ENCODE measurements around the gene NLRX1. TPM values are rescaled to one million over a fixed set of nuclear protein-coding genes. Genes with fewer than 3 reads are reported as not detected.

NLRX1 gene
- total and polyA plus RNA-seq, 10 of the 15 experiments (the other 5 are each of a cell fraction or from before 2014, with no cell fraction given): 0.85 to 18.5 (median 10.0) TPM

DNA sequence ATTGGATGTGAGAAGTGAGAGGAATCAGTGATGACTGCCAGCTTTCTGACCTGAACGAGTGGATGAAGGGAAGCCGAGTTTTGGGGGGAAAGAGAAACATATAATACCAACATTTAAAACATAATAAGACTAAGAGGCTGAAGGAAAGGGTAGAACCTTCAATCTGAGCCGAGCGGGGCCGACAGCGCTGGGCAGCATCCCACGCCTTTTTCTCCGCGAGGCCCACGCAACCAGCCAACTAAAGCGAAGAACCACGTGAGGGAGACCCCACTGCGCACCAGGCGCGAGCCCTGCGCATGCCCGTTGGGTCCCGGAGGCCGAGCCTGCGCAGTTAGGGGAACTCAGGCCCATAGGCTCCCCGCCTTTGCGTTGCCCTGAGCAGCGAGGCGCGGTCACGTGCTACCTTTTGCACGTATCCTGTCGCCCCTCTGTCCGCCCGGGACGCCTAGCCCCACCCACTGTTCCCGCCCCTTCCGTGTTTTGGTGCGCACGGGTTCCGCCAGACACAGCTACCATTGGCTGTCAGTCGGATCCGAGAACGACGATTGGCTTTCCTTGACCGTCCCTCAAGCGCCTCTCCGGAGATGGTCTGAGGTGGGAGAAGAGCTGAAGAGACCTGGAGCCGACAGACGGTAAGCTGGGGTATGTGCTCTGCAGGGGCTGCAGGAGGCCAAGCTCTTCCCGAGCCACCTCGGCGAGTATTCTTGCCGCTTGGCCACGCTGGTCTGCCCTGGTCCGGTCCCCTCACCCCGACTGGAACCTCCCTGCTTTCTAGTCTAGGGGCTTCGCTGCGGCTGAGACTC, 47.3 kb upstream of the NLRX1 start, which contains the start of gene HINFP (continued):
- TF ChIP-seq MYC (IDR thresholded peaks at IDR 0.05; ENCODE audit: insufficient read depth, insufficient read length, insufficient replicate concordance, low read length, severe bottlenecking) (no peak), RUNX3 (IDR thresholded peaks at IDR 0.05; ENCODE audit: low read length) (no peak; the same call in 1 of the 2 replicates), NR2C1 (IDR thresholded peaks at IDR 0.05) (no peak), NR2F1 (conservative IDR thresholded peaks at IDR 0.05) (no peak), CBX3 (IDR thresholded peaks at IDR 0.05; ENCODE audit: borderline replicate concordance, low read depth) (no peak), MTA3 (IDR thresholded peaks at IDR 0.05; ENCODE audit: borderline replicate concordance, low read length) (no peak), EZH2 (IDR thresholded peaks at IDR 0.05; ENCODE audit: borderline replicate concordance, control insufficient read depth, low read depth, low read length) (no peak), IKZF1 (conservative IDR thresholded peaks at IDR 0.05) (peak; percentile 98), JUND (IDR thresholded peaks at IDR 0.05; ENCODE audit: low read depth, low read length) (no peak), LARP7 (IDR thresholded peaks at IDR 0.05) (no peak; the same call in 1 of the 2 replicates), CHD1 (IDR thresholded peaks at IDR 0.05; ENCODE audit: low read depth, low read length) (no peak), PML (IDR thresholded peaks at IDR 0.05; ENCODE audit: low read length) (no peak), SPI1 (IDR thresholded peaks at IDR 0.05; ENCODE audit: borderline replicate concordance, insufficient read depth, low read depth, low read length) (peak; percentile 17; the same call in 1 of the 2 replicates)
- TF ChIP-seq, protein P1, sequence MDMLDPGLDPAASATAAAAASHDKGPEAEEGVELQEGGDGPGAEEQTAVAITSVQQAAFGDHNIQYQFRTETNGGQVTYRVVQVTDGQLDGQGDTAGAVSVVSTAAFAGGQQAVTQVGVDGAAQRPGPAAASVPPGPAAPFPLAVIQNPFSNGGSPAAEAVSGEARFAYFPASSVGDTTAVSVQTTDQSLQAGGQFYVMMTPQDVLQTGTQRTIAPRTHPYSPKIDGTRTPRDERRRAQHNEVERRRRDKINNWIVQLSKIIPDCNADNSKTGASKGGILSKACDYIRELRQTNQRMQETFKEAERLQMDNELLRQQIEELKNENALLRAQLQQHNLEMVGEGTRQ (IDR thresholded peaks at IDR 0.05; ENCODE audit: borderline replicate concordance, low read depth, low read length): peak; percentile 93
- TF ChIP-seq, protein P2, sequence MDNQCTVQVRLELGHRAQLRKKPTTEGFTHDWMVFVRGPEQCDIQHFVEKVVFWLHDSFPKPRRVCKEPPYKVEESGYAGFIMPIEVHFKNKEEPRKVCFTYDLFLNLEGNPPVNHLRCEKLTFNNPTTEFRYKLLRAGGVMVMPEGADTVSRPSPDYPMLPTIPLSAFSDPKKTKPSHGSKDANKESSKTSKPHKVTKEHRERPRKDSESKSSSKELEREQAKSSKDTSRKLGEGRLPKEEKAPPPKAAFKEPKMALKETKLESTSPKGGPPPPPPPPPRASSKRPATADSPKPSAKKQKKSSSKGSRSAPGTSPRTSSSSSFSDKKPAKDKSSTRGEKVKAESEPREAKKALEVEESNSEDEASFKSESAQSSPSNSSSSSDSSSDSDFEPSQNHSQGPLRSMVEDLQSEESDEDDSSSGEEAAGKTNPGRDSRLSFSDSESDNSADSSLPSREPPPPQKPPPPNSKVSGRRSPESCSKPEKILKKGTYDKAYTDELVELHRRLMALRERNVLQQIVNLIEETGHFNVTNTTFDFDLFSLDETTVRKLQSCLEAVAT (IDR thresholded peaks at IDR 0.05): peak; percentile 21; the same call in 1 of the 2 replicates
- TF ChIP-seq, protein P3, sequence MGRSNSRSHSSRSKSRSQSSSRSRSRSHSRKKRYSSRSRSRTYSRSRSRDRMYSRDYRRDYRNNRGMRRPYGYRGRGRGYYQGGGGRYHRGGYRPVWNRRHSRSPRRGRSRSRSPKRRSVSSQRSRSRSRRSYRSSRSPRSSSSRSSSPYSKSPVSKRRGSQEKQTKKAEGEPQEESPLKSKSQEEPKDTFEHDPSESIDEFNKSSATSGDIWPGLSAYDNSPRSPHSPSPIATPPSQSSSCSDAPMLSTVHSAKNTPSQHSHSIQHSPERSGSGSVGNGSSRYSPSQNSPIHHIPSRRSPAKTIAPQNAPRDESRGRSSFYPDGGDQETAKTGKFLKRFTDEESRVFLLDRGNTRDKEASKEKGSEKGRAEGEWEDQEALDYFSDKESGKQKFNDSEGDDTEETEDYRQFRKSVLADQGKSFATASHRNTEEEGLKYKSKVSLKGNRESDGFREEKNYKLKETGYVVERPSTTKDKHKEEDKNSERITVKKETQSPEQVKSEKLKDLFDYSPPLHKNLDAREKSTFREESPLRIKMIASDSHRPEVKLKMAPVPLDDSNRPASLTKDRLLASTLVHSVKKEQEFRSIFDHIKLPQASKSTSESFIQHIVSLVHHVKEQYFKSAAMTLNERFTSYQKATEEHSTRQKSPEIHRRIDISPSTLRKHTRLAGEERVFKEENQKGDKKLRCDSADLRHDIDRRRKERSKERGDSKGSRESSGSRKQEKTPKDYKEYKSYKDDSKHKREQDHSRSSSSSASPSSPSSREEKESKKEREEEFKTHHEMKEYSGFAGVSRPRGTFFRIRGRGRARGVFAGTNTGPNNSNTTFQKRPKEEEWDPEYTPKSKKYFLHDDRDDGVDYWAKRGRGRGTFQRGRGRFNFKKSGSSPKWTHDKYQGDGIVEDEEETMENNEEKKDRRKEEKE (IDR thresholded peaks at IDR 0.05): no peak
- TF ChIP-seq, protein P4, sequence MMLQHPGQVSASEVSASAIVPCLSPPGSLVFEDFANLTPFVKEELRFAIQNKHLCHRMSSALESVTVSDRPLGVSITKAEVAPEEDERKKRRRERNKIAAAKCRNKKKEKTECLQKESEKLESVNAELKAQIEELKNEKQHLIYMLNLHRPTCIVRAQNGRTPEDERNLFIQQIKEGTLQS (IDR thresholded peaks at IDR 0.05; ENCODE audit: borderline replicate concordance, extremely low read depth, low read depth, low read length): peak; percentile 91
- TF ChIP-seq, protein P5, sequence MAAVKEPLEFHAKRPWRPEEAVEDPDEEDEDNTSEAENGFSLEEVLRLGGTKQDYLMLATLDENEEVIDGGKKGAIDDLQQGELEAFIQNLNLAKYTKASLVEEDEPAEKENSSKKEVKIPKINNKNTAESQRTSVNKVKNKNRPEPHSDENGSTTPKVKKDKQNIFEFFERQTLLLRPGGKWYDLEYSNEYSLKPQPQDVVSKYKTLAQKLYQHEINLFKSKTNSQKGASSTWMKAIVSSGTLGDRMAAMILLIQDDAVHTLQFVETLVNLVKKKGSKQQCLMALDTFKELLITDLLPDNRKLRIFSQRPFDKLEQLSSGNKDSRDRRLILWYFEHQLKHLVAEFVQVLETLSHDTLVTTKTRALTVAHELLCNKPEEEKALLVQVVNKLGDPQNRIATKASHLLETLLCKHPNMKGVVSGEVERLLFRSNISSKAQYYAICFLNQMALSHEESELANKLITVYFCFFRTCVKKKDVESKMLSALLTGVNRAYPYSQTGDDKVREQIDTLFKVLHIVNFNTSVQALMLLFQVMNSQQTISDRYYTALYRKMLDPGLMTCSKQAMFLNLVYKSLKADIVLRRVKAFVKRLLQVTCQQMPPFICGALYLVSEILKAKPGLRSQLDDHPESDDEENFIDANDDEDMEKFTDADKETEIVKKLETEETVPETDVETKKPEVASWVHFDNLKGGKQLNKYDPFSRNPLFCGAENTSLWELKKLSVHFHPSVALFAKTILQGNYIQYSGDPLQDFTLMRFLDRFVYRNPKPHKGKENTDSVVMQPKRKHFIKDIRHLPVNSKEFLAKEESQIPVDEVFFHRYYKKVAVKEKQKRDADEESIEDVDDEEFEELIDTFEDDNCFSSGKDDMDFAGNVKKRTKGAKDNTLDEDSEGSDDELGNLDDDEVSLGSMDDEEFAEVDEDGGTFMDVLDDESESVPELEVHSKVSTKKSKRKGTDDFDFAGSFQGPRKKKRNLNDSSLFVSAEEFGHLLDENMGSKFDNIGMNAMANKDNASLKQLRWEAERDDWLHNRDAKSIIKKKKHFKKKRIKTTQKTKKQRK (IDR thresholded peaks at IDR 0.05; ENCODE audit: low read depth, low read length): peak; percentile 58

Measured in GM12878 (cell line).